Gastrocnemius medialis (tissue), 4 donors: ENCODE results near the gene MAPK1. TPM values are rescaled to one million over a fixed set of nuclear protein-coding genes. Genes with fewer than 3 reads are reported as not detected.
"Not testable (repeated sequence)": the region's sequence is repeated elsewhere in the genome, so short reads cannot be mapped to it uniquely, and the experiment has no call there.

Experiments
- ATAC-seq, 2 donors: fragments of 150-250 bp; one replicate each; pipeline ENCODE4 v1.9.1; 2016
- DNase-seq, 2 donors: peaks; one replicate each; pipeline ENCODE4 v3.0.0-alpha.2; 2019
- H3K27ac ChIP-seq, 4 donors: fragments of 200-600 bp; sonication (generic); 1 replicate in 1 of 4; 2 replicates in 3 of 4; pipeline ENCODE4 v1.5.1; 2016 to 2018; ENCODE audit warnings: mild to moderate bottlenecking in 2 of 4, moderate library complexity in 1 of 4
- H3K27me3 ChIP-seq, 3 donors: fragments of 200-600 bp; sonication (generic) in 2 of 3; 1 replicate in 1 of 3; 2 replicates in 2 of 3; pipeline versions ENCODE4 v1.5.1 to v1.6.0; 2016 to 2019; ENCODE audit warnings: mild to moderate bottlenecking in 1 of 3, moderate library complexity in 1 of 3
- H3K36me3 ChIP-seq, 2 donors: fragments of 200-600 bp; sonication (generic) in 1 of 2; one replicate each; pipeline ENCODE4 v1.5.1; 2017 to 2018
- H3K4me1 ChIP-seq, 2 donors: fragments of 200-600 bp; sonication (generic) in 1 of 2; one replicate each; pipeline ENCODE4 v1.5.1; 2016 to 2017; ENCODE audit warnings: mild to moderate bottlenecking in 2 of 2
- H3K4me3 ChIP-seq, 4 donors: fragments of 200-600 bp; sonication (generic) in 3 of 4; 1 replicate in 1 of 4; 2 replicates in 3 of 4; pipeline ENCODE4 v1.5.1; 2016 to 2019; ENCODE audit warnings: mild to moderate bottlenecking in 2 of 4
- H3K9me3 ChIP-seq, 3 donors: fragments of 200-600 bp; sonication (generic) in 2 of 3; 1 replicate in 1 of 3; 2 replicates in 2 of 3; pipeline ENCODE4 v1.5.1; 2016 to 2019
- CTCF ChIP-seq, 5 experiments: fragments of 450-650 bp in 3 of 5; fragments of 200-600 bp in 2 of 5; sonication (generic) in 2 of 5; IDR thresholded peaks in 4 of 5; conservative IDR thresholded peaks in 1 of 5; 1 replicate in 4 of 5; 2 replicates in 1 of 5; pipeline ENCODE4 v1.5.1; 2016 to 2019; ENCODE audit warnings: antibody characterized with exemption in 5 of 5, mild to moderate bottlenecking in 3 of 5, moderate library complexity in 3 of 5
- POLR2A ChIP-seq, 2 donors: fragments of 450-650 bp; IDR thresholded peaks; one replicate each; pipeline ENCODE4 v1.6.1; 2017; ENCODE audit warnings: antibody characterized with exemption in 2 of 2, mild to moderate bottlenecking in 2 of 2, moderate library complexity in 2 of 2
- in situ Hi-C, 4 donors: fragments of 200-750 bp; cut with MboI; loops; one replicate each; pipeline versions ENCODE4 v1.15.0 to v1.8.0; 2017; ENCODE audit warnings: low sequenced_read_pairs in 4 of 4
- intact Hi-C: fragments of 100-400 bp; cut with DNase I; formaldehyde crosslinking; loops from one replicate; pipeline ENCODE4 v1.15.1; 2023; ENCODE audit warnings: low total_unique reads
- total RNA-seq, 4 donors: library from RNA; depleted of rRNA; stranded (reverse); fragments of >200 nt; gene quantifications; one replicate each; pipeline versions ENCODE4 v1.1.0 to v1.2.3, GENCODE V29; 2016

Gene MAPK1
- total RNA-seq, 4 donors from 2014 or later: 39.8 to 79.5 (median 57.2) TPM

GRCh38 chr22:21889251-21889990 lies 22.0 kb upstream of the MAPK1 start:
- Histone ChIP-seq H3K27me3 (no peaks in the 10 kb centered on the region), H3K4me3 (no peak overlapping the region), H3K9me3 (no peaks in the 10 kb centered on the region), H3K36me3 (no peaks in the 10 kb centered on the region), H3K4me1 (peaks cover 0 to 4% of the 10 kb centered on the region in 2 donors), H3K27ac (peak overlapping the region in 1 of 4 donors; percentile 56)
- in situ Hi-C loops (no loop called here), intact Hi-C loops (no loop called here)
- TF ChIP-seq CTCF (IDR thresholded peaks at IDR 0.05 in 4 of 5, conservative IDR thresholded peaks at IDR 0.05 in 1 of 5) (no peak), POLR2A (IDR thresholded peaks at IDR 0.05) (no peak)
- ATAC-seq (peak in 1 of 2 donors; percentile 56), DNase-seq (no peak)

GRCh38 chr22:21887841-21888240 lies 20.4 kb upstream of the MAPK1 start:
- Histone ChIP-seq H3K27ac (no peak overlapping the region), H3K4me1 (peaks cover 0 to 4% of the 10 kb centered on the region in 2 donors), H3K9me3 (no peaks in the 10 kb centered on the region), H3K36me3 (no peaks in the 10 kb centered on the region), H3K27me3 (no peaks in the 10 kb centered on the region), H3K4me3 (no peak overlapping the region)
- intact Hi-C loops: no loop called here
- in situ Hi-C loops: no loop called here
- TF ChIP-seq POLR2A (IDR thresholded peaks at IDR 0.05) (no peak), CTCF (IDR thresholded peaks at IDR 0.05 in 4 of 5, conservative IDR thresholded peaks at IDR 0.05 in 1 of 5) (no peak)
- DNase-seq: no peak
- ATAC-seq: no peak

GRCh38 chr22:21883930-21884329 lies 16.5 kb upstream of the MAPK1 start:
- ATAC-seq, H3K4me1 ChIP-seq, H3K27me3 ChIP-seq, in situ Hi-C loops, intact Hi-C loops, H3K36me3 ChIP-seq, DNase-seq, H3K27ac ChIP-seq, H3K9me3 ChIP-seq, H3K4me3 ChIP-seq: not testable (repeated sequence)

GRCh38 chr22:21882754-21883333 lies 15.4 kb upstream of the MAPK1 start:
- ATAC-seq, H3K4me1 ChIP-seq, in situ Hi-C loops, H3K9me3 ChIP-seq, H3K4me3 ChIP-seq, H3K36me3 ChIP-seq, H3K27me3 ChIP-seq, H3K27ac ChIP-seq, DNase-seq, intact Hi-C loops: not testable (repeated sequence)

GRCh38 chr22:21881841-21882753 lies 14.7 kb upstream of the MAPK1 start:
- no peak for ATAC-seq
- H3K4me3 ChIP-seq: no peak overlapping the region

More at GRCh38 chr22:21881841-21882753, 14.7 kb upstream of the MAPK1 start:
- no peak overlapping the region for H3K27ac ChIP-seq
- no peaks in the 10 kb centered on the region for H3K9me3 ChIP-seq
- DNase-seq: no peak
- no peaks in the 10 kb centered on the region for H3K27me3 ChIP-seq
- intact Hi-C loops (no loop called here), in situ Hi-C loops (no loop called here)
- no peak for TF ChIP-seq CTCF (IDR thresholded peaks at IDR 0.05 in 4 of 5, conservative IDR thresholded peaks at IDR 0.05 in 1 of 5)
- TF ChIP-seq POLR2A (IDR thresholded peaks at IDR 0.05): no peak
- no peaks in the 10 kb centered on the region for H3K36me3 ChIP-seq
- no peaks in the 10 kb centered on the region for H3K4me1 ChIP-seq
